OCI-LY1 (cell line): Measurements from ENCODE around the gene QTRT2.

Experiments
- H2AFZ ChIP-seq: fragments of 200-600 bp; sonication (generic), shearing (Covaris generic); 2 replicates; pipeline ENCODE4 v1.6.0; 2014; ENCODE audit warnings: antibody characterized with exemption, mild to moderate bottlenecking, low read length
- H3F3A ChIP-seq: fragments of 200-600 bp; sonication (generic), shearing (Covaris generic); 2 replicates; pipeline ENCODE4 v1.6.0; 2014; ENCODE audit warnings: mild to moderate bottlenecking, antibody characterized with exemption, low read length, moderate library complexity; ENCODE audit not compliant: insufficient read depth
- H3K27ac ChIP-seq: fragments of 200-600 bp; sonication (generic); 2 replicates; pipeline ENCODE4 v1.5.1; 2014; ENCODE audit warnings: low read length, mixed run types, mild to moderate bottlenecking, low read depth; ENCODE audit not compliant: poor library complexity, severe bottlenecking
- H3K27me3 ChIP-seq: fragments of 200-600 bp; sonication (generic); 2 replicates; pipeline ENCODE4 v1.6.0; 2014; ENCODE audit warnings: antibody characterized with exemption, mild to moderate bottlenecking, low read length, moderate library complexity; ENCODE audit not compliant: insufficient read depth
- H3K36me3 ChIP-seq: fragments of 200-600 bp; sonication (generic); 2 replicates; pipeline ENCODE4 v1.6.1; 2014; ENCODE audit warnings: mild to moderate bottlenecking, antibody characterized with exemption, low read length, moderate library complexity, mixed read lengths; ENCODE audit not compliant: insufficient read depth
- H3K4me1 ChIP-seq: fragments of 200-600 bp; sonication (generic); 2 replicates; pipeline ENCODE4 v1.5.1; 2014; ENCODE audit warnings: mild to moderate bottlenecking, low read length, moderate library complexity; ENCODE audit not compliant: insufficient read depth, severe bottlenecking
- H3K4me2 ChIP-seq: fragments of 200-600 bp; sonication (generic), shearing (Covaris generic); 2 replicates; pipeline ENCODE4 v1.6.1; 2014; ENCODE audit warnings: low read length
- H3K4me3 ChIP-seq: fragments of 200-600 bp; sonication (generic); 2 replicates; pipeline ENCODE4 v1.5.1; 2014; ENCODE audit warnings: low read length, low read depth, mild to moderate bottlenecking, mixed read lengths; ENCODE audit not compliant: poor library complexity, severe bottlenecking
- H3K79me2 ChIP-seq: fragments of 200-600 bp; shearing (Covaris generic); 2 replicates; pipeline ENCODE4 v1.6.1; 2016; ENCODE audit warnings: mixed run types, low read length, mixed read lengths; ENCODE audit not compliant: insufficient read depth
- H3K9ac ChIP-seq: fragments of 200-600 bp; sonication (generic), shearing (Covaris generic); 2 replicates; pipeline ENCODE4 v1.6.1; 2014; ENCODE audit warnings: mild to moderate bottlenecking, low read length, mixed read lengths
- H3K9me2 ChIP-seq: fragments of 200-600 bp; sonication (generic), shearing (Covaris generic); 2 replicates; pipeline ENCODE4 v1.6.1; 2014; ENCODE audit warnings: low read depth, mild to moderate bottlenecking, low read length, mixed read lengths
- H3K9me3 ChIP-seq: fragments of 200-600 bp; shearing (Covaris generic); 2 replicates; pipeline ENCODE4 v1.6.1; 2014; ENCODE audit warnings: low read length, mixed read lengths
- H4K20me1 ChIP-seq: fragments of 200-600 bp; sonication (generic), shearing (Covaris generic); 2 replicates; pipeline ENCODE4 v1.6.0; 2016; ENCODE audit warnings: mild to moderate bottlenecking, low read length; ENCODE audit not compliant: insufficient read depth
- CTCF ChIP-seq: fragments of 200-600 bp; sonication (generic), shearing (Covaris generic); IDR thresholded peaks from 2 replicates; pipeline ENCODE4 v1.5.1; 2017; ENCODE audit warnings: mild to moderate bottlenecking, antibody characterized with exemption, low read length, moderate library complexity, mixed read lengths
- EZH2 ChIP-seq: fragments of 200-600 bp; sonication (generic), shearing (Covaris generic); IDR thresholded peaks from 2 replicates; pipeline ENCODE4 v1.8.0; 2017; ENCODE audit warnings: borderline replicate concordance, mixed run types, mild to moderate bottlenecking, antibody characterized with exemption, low read length, moderate library complexity, mixed read lengths

QTRT2 gene

DNA sequence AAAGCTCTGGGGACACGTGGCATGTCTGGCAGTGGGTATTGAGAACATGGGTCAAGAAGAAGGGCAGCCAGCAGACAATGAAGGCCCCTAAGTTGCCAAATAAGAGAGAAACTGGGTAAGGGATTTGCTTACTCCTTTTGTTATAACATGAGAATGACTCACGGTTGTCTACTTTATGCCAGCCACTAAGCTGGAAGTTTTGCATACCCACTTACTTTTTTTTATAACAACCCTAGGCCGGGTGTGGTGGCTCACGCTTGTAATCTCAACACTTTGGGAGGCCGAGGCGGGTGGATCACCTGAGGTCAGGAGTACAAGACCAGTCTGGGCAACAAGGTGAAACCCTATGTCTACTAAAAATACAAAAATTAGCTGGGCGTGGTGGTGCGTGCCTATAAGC lies 72.3 kb downstream of the QTRT2 start:
- H3K4me1 ChIP-seq = no peaks in the 10 kb centered on the region
- H3K9me2 ChIP-seq = no peaks in the 10 kb centered on the region
- no peaks in the 10 kb centered on the region; the same call in 1 of the 2 replicates for H3K9me3 ChIP-seq
- H3K79me2 ChIP-seq = no peaks in the 10 kb centered on the region
- TF ChIP-seq EZH2 (no peak), CTCF (no peak)
- no peaks in the 10 kb centered on the region for H3K36me3 ChIP-seq
- no peak overlapping the region for H2AFZ ChIP-seq
- H3K4me3 ChIP-seq = no peak overlapping the region
- no peak overlapping the region for H3K9ac ChIP-seq
- H3K27me3 ChIP-seq = no peaks in the 10 kb centered on the region; the same call in 1 of the 2 replicates
- H4K20me1 ChIP-seq = no peaks in the 10 kb centered on the region
- no peak overlapping the region for H3K4me2 ChIP-seq
- no peaks in the 10 kb centered on the region; the same call in 1 of the 2 replicates for H3F3A ChIP-seq
- no peak overlapping the region for H3K27ac ChIP-seq

DNA sequence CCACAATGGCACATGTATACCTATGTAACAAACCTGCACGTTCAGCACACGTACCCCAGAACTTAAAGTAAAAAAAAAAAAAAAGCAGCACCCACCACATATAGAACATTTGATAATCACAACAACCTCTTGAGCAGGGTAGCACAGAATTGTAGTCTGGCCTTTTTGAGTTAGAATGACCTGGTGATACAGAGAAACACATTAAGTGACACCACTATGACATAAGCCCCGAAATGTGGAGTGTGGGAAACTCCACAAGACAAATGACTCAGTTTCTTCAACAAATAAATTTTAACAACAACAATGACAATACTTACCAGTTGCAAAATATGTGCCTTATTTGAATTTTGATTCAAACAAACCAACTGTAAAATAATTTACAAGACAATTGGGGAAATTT lies 76.0 kb downstream of the QTRT2 start:
- Histone ChIP-seq H3K9ac (no peak overlapping the region), H3K4me1 (no peaks in the 10 kb centered on the region), H3F3A (no peaks in the 10 kb centered on the region; the same call in 1 of the 2 replicates), H3K27ac (no peak overlapping the region), H2AFZ (no peak overlapping the region), H3K27me3 (no peaks in the 10 kb centered on the region; the same call in 1 of the 2 replicates), H3K9me2 (no peaks in the 10 kb centered on the region), H3K9me3 (no peaks in the 10 kb centered on the region), H3K4me3 (no peak overlapping the region), H4K20me1 (no peaks in the 10 kb centered on the region), H3K4me2 (no peak overlapping the region), H3K36me3 (no peaks in the 10 kb centered on the region), H3K79me2 (no peaks in the 10 kb centered on the region)
- TF ChIP-seq CTCF = no peak
- TF ChIP-seq EZH2 = no peak

- Histone ChIP-seq H4K20me1 (no peaks in the 10 kb centered on the region), H3K9ac (no peak overlapping the region), H2AFZ (no peak overlapping the region), H3K9me3 (no peaks in the 10 kb centered on the region), H3K27ac (no peak overlapping the region), H3K4me2 (no peak overlapping the region), H3K36me3 (no peaks in the 10 kb centered on the region), H3K4me1 (no peaks in the 10 kb centered on the region), H3K9me2 (no peaks in the 10 kb centered on the region), H3F3A (no peaks in the 10 kb centered on the region), H3K27me3 (no peaks in the 10 kb centered on the region; the same call in 1 of the 2 replicates), H3K4me3 (no peak overlapping the region), H3K79me2 (no peaks in the 10 kb centered on the region)
- no peak for TF ChIP-seq EZH2
- TF ChIP-seq CTCF = no peak
These were observed 77.4 kb downstream of the QTRT2 start for GRCh38 chr3:114133947-114134346.
